GM20000 (cell line): ENCODE results near the gene SUMF1.

ENCODE experiments used
- DNase-seq: peaks from one replicate; pipeline ENCODE4 v3.0.0; 2012; ENCODE audit warnings: low spot score
- CTCF ChIP-seq: IDR thresholded peaks from 2 replicates; pipeline ENCODE4 v1.5.1; 2012; ENCODE audit warnings: mild to moderate bottlenecking, control low read depth; ENCODE audit errors: extremely low read depth, missing control alignments

Gene SUMF1

GRCh38 chr3:4491855-4492207 is 24.8 kb upstream of the SUMF1 start:
- TF ChIP-seq CTCF, result no peak
- DNase-seq, result no peak

GRCh38 chr3:4478261-4478660 is 11.2 kb upstream of the SUMF1 start:
- DNase-seq, result no peak

GRCh38 chr3:4476496-4476895 is 9.4 kb upstream of the SUMF1 start:
- TF ChIP-seq CTCF, result no peak

More at GRCh38 chr3:4478261-4478660, 11.2 kb upstream of the SUMF1 start:
- no peak for TF ChIP-seq CTCF

GRCh38 chr3:4475804-4476203 is 8.7 kb upstream of the SUMF1 start:
- TF ChIP-seq CTCF, result no peak
- no peak for DNase-seq

More at GRCh38 chr3:4476496-4476895, 9.4 kb upstream of the SUMF1 start:
- DNase-seq, result no peak

- no peak for DNase-seq
- no peak for TF ChIP-seq CTCF
Measured at GRCh38 chr3:4474683-4475490, 7.8 kb upstream of the SUMF1 start.

- TF ChIP-seq CTCF, result no peak
- no peak for DNase-seq
Measured at GRCh38 chr3:4472766-4473165, 5.7 kb upstream of the SUMF1 start.

GRCh38 chr3:4472312-4472711 is 5.2 kb upstream of the SUMF1 start:
- TF ChIP-seq CTCF, result no peak

More at GRCh38 chr3:4472312-4472711, 5.2 kb upstream of the SUMF1 start:
- no peak for DNase-seq
